Right renal cortex interstitium (tissue), 3 donors: ENCODE data around the gene TUBA3E. TPM values are rescaled to one million over a fixed set of nuclear protein-coding genes. Genes with fewer than 3 reads are reported as not detected.
"Not testable (repeated sequence)": the region's sequence is repeated elsewhere in the genome, so short reads cannot be mapped to it uniquely, and the experiment has no call there.

ENCODE experiments used
- DNase-seq, 3 donors: peaks; one replicate each; pipeline ENCODE4 v3.0.0-alpha.2; 2013; ENCODE audit warnings: low read depth in 3 of 3, low spot score in 2 of 3
- polyA plus RNA-seq, 3 donors: library from polyadenylated mRNA; unstranded; fragments of 120-200 nt; gene quantifications; one replicate each; pipeline ENCODE4 v1.2.1, GENCODE V29; 2013; ENCODE audit not compliant: insufficient read length in 3 of 3

Gene TUBA3E
- polyA plus RNA-seq = under 1 TPM in 1 of 3 donors, not detected in 2; 0.12 TPM

DNA sequence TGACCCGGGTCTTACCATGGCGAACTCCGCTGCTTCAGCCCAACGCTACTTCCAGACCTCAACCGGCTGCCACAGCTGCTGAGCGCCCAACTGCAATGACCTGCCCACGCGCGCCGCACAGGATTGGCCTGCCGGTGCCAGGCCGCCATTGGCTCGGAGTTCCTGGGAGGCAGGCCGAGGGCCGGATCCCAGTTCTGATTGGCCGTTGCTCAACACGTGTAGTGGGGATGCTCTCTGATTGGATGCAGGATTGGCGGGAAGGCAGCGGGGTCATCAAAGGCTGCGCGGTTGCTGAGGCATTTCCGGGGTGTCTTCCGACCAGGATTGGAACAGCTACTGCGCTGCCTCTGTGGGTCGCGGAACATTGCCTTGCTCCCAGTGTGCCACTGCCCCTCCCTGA lies at the start of gene TUBA3E:
TUBA3E (minus strand) TSS at position 97 of the 400 bp plus-strand sequence; CDS start at position 18, 79 bp downstream.
- DNase-seq = no peak

DNA sequence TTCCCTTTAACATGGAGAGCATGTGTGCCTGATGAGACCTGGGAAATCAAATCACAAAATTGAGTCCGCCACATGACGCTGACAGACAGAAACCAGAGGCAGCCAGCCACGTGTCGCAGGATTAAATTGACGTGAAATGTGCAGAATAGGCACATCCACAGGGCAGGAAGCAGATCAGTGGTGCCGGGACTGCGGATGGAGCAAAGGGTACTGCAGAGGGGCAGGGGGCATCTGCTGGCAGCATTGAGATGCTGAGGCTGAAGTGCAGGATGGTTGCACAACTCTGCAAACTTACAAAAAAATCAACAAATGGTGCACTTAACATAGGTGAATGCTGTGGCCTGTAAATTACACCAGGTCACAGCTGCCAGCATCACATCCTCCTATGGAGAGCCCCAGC lies 48.2 kb upstream of the TUBA3E start:
- DNase-seq = no peak

DNA sequence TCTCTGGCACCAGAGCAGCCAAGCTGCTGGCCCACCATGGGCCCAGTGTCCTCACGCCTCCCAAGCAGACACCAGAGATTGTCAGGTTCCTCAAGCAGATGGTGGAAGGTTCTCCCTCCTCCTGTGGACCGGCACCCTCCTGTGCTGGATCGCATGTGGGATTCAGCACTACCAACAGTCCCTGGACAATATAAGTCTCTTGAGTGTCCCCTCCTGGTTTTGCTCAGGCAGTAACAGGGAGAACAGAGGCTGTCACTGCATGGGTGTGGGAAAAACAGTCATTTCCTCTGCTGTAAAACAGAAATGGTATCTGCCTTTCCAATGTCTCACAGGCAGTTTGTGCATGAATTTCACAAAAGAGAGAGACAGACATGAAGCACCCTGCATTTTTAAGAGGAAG lies 47.7 kb upstream of the TUBA3E start:
- DNase-seq = no peak

DNA sequence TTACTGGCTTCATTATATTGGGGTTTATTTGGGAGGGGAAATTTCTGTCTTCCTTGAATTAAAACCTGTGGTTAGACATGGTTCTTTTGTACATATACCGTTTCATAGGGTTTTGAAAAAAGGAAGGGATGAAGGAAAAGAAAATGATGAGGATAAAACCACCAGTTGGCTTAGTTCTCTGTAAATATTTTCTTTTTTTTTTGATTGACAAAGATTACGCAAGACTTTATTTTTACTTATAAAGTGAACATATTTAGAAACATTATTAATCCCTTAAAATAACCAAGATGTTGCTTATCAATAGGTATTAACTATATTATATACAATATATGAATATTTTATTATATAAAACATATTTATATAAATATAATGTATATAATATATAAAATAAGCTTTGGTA lies 45.1 kb upstream of the TUBA3E start:
- no peak for DNase-seq

DNA sequence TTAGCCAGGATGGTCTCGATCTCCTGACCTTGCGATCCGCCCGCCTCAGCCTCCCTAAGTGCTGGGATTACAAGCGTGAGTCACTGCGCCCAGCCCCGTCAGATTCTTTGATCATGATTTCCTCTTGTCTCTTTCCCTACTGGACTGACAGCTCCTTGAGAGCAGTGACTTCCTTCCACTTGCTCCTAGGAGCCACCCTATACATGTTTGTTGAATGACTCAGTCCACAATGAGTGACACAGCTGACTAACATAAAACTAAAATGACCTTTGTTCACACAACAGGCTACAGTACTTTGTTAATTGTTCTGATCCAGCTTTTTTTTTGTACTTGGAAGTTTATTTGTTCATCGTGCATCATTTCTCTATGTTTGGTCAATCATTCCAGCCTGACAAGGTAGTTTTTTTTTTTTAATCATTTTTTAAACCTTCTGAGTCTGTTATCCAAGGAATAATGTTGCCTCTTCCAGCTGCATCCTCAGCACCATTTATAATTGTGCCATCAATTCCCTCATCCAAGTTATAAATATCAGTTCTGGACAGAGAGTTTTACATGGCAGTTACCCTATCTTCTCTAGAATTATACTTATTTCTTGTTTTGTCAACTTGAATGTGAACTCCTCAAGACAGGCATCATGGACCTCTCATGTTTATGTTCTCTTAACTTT lies 42.9 kb upstream of the TUBA3E start:
- DNase-seq = no peak

DNA sequence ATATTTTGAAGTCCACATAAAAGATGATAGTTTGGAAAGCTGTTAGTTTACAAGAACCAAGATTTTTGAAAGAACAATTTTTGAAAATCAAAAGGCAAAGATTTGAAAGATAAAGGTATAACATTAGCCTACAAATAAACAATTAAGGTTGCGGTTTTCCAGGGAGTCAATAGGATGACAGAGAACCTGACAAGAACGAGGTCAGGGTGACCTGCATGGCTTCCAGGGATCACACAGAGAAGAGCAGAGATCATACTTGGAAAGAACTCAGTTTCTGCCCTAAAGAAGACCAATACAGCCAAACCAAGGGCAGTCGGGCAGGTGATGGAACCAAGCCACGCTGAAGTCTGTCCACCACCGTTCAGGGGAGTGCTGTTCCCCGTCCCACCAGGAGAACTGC lies 41.3 kb upstream of the TUBA3E start:
- DNase-seq = not testable (repeated sequence)

DNA sequence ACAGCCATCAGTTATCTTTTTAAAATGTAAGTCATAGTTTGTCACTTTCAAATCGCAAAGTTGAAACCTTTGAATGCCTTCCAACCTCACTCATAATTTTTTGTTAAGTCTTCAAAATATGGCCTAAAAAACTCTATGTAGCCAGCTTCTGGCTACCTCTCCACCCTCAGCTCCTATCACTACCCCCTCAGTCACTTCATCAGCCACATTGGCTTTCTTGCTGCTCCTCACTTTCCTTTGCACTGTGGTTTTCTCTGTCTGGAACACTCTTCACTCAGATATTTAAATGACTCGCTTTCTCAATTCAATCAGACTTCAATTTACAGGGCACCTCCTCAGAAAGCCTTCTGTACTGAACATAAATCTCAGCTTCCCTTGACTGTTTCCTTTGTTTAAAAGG lies 34.8 kb upstream of the TUBA3E start:
- DNase-seq = not testable (repeated sequence)

DNA sequence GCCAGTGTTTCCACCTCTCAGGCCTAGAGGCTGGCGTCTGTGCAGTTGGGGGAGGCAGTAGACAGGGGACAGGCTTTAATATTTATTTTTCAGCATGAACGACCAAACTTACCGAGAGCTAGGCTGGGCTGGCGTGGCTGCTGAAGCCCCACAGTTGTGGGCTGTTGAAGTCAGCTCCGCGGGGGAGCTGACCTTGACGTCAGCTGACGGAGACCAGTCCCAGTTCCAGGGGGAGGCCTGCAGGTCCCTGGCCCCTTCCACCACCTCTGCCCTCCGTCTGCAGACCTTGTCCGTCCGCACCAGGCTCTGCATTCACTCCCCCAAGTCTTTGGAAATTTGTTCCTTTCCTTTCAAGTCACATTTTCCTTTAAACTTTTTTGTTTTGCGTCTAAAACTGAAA lies 33.4 kb upstream of the TUBA3E start:
- no peak for DNase-seq

DNA sequence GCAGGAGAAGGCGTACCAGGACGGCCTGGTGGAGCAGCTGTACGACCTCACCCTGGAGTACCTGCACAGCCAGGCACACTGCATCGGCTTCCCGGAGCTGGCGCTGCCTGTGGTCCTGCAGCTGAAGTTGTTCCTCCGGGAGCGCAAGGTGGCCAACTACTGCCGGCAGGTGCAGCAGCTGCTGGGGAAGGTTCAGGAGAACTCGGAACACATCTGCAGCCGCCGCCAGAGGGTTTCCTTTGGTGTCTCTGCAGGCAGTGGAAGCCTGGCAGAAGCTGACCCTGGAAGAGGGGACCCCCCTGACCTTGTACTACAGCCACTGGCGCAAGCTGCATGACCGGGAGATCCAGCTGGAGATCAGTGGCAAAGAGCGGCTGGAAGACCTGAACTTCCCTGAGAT lies 32.7 kb upstream of the TUBA3E start:
- DNase-seq = not testable (repeated sequence)

DNA sequence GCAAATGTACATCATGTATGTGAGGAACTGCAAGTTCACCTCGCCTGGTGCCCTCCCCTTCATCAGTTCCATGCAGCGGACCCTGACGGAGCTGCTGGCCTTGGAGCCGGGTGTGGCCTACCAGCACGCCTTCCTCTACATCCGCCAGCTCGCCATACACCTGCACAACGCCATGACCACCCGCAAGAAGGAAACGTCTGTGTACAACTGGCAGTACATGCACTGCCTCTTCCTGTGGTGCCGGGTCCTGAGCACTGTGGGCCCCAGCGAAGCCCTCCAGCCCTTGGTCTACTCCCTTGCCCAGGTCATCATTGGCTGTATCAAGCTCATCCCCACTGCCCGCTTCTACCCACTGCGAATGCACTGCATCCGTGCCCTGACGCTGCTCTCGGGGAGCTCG lies 32.1 kb upstream of the TUBA3E start:
- DNase-seq = not testable (repeated sequence)

DNA sequence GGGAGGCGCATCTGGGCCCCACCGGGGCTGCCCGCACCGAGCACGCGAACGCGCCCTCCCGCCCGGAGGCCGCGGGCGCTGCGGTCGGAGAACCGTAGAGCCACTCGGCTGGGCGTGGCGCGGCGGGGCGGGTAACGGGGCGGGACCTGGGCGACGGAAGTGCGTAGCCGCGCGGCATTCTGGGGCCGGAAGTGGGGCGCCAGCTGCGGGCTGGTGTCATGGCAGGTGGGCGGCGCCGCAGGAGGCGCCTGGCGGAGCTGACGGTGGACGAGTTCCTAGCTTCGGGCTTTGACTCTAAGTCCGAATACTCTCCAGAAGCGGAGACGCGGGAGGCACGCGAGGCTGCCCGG lies 30.9 kb upstream of the TUBA3E start:
- DNase-seq = not testable (repeated sequence)

DNA sequence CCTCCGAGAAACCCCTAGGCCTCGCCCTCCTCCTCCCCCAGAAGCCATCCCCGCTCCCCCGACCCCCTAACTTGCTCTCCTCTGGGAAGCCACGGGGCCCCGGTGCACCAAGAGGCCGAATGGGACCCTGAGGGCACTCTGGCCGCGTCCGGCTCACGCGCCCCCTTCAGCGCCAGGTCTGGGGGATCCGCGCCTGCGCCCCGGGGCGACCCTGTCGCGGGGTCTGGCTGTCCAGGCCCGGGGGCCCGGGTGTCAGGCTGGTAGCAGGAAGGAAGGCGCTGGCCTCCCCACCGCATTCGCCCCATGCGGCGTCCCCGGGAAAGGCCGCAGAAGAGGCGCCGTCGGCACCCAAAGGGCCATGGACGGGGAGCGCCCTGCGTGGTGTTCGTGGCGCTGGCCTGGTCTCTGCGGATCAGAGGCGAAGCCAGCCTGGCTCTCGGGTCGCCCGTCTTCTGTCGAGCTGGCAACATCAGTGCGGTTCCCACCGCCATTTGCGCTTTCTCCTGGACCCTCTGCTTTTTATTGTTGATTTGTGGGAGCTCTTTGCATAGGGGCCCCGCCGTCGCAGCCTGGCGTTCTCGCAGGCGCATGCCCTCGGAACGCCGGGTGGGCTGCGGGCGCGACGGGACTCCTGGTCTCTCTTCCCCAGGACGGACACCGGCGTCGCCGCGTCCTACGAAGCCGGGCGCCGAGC lies 30.4 kb upstream of the TUBA3E start:
- DNase-seq = not testable (repeated sequence)

DNA sequence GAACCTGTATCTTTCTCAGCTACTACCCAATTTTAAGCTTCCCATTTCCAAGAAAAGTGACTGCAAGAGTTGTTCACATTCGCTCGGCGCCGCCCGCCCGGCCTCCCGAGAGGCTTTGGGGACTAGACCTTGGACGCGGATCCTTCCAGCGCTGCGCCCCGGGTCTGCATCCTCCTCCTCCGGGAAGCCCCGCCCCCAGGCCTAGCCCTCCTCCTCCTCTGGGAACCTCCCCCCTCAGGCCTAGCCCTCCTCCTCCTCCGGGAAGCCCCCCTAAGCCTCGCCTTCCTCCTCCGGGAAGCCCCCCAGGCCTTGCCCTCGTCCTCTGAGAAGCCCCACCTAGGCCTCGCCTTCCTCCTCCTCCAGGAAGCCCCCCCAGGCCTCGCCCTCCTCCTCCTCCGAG lies 29.8 kb upstream of the TUBA3E start:
- DNase-seq = not testable (repeated sequence)

DNA sequence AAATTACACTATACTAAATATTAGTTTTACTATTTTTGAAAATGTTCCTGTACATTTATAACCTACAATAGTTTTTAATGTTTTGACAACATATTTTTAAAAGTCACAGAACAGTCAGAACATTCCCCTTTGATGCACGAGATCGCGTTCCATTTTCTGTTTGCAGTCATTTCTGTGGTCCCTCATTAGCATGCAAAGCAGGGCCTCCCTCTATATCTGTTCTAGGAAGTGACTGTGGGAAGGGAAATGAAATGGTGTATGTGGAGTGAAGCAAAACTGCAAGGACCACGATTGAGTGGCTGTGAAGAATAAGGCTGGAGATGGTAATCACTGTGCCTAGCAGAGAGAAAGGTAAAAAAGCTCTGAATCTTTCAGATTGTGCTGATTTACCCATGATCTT lies 24.3 kb upstream of the TUBA3E start:
- DNase-seq = not testable (repeated sequence)

DNA sequence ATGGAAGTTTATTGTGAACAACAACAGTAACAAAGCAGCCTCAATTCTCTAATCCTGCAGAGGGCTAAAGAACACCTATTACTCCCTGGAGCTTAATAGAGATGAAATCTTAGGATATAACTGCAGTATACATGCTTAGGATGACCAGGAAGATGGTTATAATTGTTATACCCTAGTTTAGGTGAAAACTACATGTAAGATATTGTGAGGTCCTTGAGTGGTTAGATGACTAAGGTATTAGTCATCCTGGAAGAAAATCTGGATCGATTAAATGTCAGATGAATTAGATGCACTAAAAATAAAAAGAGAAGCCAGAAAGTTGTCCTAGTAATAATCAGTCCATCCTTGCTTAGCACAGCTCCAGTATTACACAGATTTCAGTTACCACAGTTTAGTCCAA lies 22.3 kb upstream of the TUBA3E start:
- DNase-seq = not testable (repeated sequence)

DNA sequence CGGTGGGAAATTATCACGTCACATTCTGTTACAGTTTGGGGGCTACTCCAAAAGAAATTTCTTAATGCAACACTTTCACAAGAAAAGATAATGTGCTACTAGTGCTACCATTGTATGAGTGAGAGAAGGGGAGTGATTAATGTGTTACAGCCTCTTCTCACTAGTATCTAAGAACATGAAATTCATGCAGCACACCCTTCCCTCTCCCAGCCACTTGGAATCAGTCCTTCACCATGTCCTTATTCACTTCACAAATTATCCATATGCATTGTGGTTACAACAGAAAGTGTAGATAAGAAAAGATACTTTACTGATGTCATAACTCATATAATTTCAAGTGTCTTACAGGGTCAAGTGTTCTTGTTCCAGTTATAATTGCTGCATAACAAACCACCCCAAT lies 20.9 kb upstream of the TUBA3E start:
- not testable (repeated sequence) for DNase-seq

DNA sequence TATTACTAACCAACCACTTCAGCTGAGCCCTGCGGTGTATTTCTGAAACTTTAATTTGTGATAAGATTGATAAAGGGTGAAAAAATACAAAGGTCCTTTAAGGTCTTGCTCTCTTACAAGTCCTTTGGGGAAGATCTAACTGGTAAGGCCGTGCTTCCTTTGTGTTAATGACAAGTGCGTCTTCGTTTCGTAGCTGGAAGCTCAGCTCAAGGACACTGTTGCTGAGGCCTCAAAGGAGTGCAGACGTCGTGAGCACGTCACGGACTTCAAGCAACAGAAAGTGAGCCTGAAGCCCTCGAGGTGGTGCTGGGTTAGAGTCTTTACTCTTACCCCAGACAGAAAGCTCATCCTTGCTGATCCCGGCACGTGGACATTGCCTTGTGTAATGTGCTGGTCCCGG lies 8.8 kb upstream of the TUBA3E start:
- DNase-seq = not testable (repeated sequence)

DNA sequence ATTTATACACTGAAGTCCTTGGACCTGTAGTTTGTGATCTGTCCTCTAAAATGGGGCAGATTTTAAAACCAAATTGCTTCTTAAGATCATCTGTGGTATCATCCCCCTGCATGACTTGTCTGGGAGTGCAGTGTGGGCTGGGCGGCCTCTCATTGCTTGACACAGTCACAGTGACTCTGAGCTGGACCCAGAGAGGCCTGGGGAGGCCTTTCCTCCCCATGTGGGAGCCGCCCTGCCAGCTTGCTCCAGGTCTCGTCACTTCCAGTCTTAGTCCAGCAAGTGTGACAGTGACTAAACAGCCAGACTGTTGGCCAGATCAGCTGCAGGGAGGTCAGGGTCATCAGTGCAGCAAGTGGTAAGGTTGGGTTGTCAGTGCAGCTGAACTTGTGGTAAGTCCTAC lies 4.9 kb upstream of the TUBA3E start:
- not testable (repeated sequence) for DNase-seq

DNA sequence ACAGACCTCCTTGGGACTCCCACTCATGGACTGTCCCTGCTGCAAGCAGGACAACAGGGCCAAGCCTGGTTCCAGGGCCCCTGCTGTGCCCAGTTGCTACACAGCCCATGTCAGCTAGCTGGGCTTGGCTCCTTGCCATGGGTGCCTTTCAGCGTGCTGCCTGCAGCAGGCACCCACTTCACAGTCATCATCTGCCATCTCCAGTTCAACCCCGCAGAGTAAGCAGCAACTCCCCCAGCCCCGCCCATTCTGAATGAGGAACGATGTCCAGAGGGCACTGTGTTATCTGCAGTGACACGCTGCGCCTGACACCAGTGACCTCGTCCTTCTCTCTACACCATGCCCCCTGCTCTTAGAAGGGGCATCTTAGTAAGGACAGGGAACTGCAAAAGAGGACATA lies 4.3 kb upstream of the TUBA3E start:
- DNase-seq = not testable (repeated sequence)

DNA sequence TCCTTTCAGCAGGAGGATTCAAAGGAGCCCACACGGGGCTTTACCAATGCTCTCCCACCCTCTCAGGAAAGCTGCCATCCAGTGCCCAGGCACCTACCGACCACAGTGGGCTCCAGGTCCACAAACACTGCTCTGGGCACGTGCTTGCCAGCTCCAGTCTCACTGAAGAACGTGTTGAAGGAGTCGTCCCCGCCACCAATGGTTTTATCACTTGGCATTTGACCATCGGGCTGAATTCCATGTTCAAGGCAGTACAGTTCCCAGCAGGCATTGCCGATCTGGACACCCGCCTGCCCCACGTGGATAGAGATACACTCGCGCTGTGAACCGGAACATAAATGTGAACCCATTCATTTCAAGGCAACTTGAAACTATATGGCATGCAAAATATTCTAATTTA lies 2.2 kb downstream of the TUBA3E start:
- not testable (repeated sequence) for DNase-seq

DNA sequence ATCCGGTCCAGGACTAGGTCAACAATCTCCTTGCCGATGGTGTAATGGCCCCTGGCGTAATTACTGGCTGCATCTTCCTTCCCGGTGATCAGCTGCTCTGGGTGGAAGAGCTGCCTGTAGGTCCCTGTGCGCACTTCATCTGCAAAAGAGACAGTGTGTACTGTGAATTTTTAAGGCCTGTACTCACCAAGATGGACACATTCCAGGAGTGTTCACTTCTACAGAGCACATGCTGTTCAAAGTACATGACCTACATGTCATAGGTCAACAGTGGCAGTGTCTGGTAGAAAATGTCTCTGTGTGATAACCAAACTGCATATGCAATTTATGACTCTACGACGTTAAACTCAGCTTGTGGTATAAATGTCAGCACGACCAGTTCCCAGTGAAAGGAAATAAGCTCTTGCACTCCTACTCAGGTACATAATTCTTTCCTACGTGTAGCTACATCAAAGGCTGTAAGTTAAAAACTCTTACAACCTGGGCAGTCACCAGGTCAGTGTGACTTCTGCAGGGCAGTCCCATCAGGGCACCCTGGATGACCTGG lies 3.1 kb downstream of the TUBA3E start:
- not testable (repeated sequence) for DNase-seq

DNA sequence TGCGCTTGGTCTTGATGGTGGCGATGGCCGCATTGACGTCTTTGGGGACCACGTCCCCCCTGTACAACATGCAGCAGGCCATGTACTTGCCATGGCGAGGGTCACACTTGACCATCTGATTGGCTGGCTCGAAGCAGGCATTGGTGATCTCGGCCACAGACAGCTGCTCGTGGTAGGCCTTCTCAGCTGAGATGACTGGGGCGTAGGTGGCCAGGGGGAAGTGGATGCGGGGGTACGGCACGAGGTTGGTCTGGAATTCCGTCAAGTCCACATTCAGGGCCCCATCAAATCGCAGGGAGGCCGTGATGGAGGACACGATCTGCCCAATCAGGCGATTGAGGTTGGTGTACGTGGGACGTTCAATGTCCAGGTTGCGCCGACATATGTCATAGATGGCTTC lies 4.4 kb downstream of the TUBA3E start:
- not testable (repeated sequence) for DNase-seq
